COR-L47 (cell line): ENCODE results near the gene GDAP1L1.
"Not testable (repeated sequence)": the region's sequence is repeated elsewhere in the genome, so short reads cannot be mapped to it uniquely, and the experiment has no call there.

Experiments
- DNase-seq: peaks from one replicate; lab custom pipeline; 2025; lab: John Stamatoyannopoulos, UW

Gene GDAP1L1

GRCh38 chr20:44219791-44220190 lies 27.3 kb upstream of the GDAP1L1 start:
- no peak for DNase-seq

- DNase-seq = no peak
Observed at GRCh38 chr20:44221368-44221954, 25.6 kb upstream of the GDAP1L1 start.

DNA sequence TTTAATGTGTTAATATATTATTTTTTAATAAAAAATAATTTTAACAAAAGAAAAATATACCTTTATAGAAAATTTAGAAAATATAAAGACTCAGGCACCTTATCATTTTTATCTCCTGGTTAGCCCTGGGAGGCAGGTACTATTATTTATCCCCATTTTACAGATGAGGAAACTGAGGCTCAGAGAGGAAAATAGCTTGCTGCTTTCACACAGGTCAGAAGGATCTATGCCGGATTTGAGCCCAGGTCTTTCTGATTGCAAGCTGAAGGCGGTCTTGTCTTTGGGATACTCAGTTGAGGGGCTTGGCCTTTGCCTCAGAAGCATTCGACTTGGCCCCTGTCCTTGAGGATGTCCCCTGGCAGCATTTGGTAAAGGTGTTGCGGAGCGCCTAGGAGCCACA lies 25.1 kb upstream of the GDAP1L1 start:
- DNase-seq = no peak

GRCh38 chr20:44222633-44223368 lies 24.3 kb upstream of the GDAP1L1 start:
- DNase-seq = no peak

GRCh38 chr20:44223721-44224120 lies 23.4 kb upstream of the GDAP1L1 start:
- DNase-seq = no peak

GRCh38 chr20:44224637-44225036 lies 22.5 kb upstream of the GDAP1L1 start:
- DNase-seq = no peak

- DNase-seq = no peak
Observed at GRCh38 chr20:44228465-44229258, 18.4 kb upstream of the GDAP1L1 start.

GRCh38 chr20:44231193-44231592 lies 15.9 kb upstream of the GDAP1L1 start:
- DNase-seq = no peak

DNA sequence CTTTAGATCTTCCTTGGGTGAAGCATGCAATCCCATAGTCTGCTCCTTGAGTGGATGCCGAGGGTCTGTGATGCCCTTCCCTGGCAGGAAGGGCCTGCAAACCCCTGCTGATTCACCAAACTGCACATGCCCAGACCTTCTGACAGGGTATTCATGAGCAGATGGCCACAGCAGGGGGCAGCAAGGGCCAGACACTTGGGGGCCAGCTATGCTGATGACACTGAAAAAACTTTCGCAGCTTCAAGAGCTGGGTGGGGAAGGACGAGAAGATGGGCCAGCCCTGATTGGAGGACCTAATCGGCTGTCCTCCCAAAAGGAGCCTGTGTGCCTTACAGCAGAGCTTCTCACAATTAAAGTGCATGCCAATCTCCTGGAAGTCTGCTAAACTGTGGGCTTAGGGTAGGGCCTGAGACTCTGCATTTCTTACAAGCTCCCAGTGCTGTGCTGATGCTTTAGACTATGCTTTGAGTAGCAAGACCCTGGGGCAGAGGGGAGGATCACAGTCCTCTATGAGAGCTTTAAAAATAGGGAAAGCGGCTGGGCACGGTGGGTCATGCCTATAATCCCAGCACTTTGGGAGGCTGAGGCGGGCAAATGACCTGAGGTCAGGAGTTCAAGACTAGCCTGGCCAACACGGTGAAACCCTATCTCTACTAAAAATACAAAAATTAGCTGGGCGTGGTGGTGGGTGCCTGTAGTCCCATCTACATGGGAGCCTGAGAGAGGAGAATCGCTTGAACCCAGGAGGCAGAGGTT lies 15.2 kb upstream of the GDAP1L1 start:
- no peak for DNase-seq

DNA sequence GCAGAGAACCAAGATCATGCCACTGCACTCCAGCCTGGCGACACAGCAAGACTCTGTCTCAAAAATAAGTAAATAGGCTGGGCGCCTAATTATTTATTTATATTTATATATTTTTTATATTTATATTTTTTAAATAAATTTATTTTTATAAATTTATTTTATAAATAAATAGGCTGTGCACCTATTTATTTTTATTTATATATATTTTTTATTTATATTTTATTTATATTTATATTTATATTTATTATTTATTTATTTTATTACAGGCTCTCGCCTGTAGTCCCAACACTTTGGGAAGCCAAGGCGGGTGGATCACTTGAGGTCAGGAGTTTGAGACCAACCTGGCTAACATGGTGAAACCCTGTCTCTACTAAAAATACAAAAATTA lies 14.6 kb upstream of the GDAP1L1 start:
- not testable (repeated sequence) for DNase-seq

- DNase-seq = no peak
Observed at GRCh38 chr20:44233436-44234016, 13.6 kb upstream of the GDAP1L1 start.

- no peak for DNase-seq
Observed at GRCh38 chr20:44234566-44235317, 12.4 kb upstream of the GDAP1L1 start.

DNA sequence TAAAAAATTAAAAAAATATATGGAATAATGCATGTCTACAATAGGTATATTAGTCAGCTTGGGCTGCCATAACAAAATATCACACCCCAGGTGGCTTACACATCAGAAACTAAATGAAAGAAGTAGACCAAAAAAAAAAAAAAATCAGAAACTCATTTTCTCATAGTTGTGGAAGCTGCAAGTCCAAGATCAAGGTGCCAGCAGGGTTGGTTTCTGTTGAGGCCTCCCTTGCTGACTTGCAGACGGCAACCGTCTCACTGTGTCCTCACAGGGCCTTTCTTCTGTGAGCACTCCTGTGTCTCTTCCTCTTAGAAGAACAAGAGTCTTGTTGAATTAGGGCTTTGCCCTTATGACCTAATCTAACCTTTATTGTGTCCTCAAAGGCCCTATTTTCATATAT lies 11.4 kb upstream of the GDAP1L1 start:
- DNase-seq = no peak

DNA sequence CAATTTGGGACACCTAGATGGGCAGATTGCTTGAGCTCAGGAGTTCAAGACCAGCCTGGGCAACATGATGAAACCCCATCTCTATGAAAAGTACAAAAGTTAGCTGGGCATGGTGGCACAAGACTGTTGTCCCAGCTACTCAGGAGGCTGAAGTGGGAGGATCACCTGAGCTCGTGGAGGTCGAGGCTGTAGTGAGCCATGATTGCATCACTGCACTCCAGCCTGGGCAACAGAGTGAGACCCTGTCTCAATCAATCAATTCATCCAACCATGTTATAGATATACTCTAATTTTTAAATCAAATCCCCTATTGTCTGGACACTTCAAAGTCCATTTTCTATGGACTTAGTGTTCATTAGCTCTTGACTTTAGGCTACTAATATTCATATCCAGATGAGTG lies 10.3 kb upstream of the GDAP1L1 start:
- not testable (repeated sequence) for DNase-seq

DNA sequence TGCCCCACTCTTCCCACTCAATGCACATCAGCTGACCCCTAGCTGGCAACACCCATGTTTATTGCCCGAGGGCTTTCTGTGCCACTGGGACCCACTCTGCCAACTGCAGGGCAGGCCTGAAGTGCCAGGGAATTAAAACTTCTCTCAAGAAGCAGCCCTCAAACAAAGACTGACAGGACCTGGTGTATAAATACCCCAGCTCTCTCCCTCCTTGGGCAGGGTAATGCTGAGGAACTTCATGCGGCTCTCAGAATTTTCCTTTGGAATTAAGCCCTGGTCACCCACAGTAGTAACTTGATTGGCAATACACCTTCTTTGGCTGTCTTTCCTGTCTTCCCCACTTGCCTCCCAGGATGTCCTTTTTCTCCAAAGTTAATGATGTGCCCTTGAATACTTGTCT lies 5.3 kb upstream of the GDAP1L1 start:
- DNase-seq = no peak

- no peak for DNase-seq
Observed at GRCh38 chr20:44245977-44246376, 1.1 kb upstream of the GDAP1L1 start.

GRCh38 chr20:44247586-44248409 lies 690 bp downstream of the GDAP1L1 start:
- DNase-seq = no peak

DNA sequence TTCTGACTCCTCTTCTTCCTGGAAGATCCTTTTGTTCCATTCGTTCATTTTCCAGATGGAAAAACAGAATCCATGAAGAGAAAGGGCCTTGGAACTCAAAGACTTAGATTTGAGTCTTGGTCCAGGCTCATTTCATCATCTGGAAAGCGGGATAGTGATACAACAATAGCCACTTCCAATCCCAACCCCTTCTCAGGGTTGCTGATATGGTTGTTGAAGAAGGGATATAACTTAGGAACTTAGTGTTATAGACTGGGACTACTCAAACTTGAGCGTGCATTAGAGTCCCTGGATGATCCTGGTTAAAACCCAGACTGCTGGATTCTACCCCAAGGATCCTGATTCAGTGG lies 1.3 kb downstream of the GDAP1L1 start:
- no peak for DNase-seq

DNA sequence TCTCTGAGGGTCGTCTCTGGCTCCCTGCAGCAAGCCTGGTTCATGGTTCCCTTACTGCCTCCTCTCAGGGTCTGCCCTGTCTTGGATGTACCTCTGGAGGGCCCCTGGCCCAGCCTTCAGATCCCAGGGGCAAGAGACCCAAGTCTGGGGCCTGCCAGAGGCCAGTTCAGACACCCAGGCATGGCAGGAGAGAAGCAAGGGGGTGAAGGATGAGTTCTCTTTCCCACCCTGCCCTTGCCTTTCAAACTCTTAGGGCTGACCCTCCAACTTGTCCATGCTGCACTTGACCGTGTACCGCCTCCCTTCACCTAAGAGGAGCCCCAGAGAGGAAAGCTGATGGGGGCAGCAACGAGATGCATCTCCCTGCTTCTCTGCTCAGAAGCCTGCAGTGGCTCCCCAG lies 4.2 kb downstream of the GDAP1L1 start:
- DNase-seq = no peak

DNA sequence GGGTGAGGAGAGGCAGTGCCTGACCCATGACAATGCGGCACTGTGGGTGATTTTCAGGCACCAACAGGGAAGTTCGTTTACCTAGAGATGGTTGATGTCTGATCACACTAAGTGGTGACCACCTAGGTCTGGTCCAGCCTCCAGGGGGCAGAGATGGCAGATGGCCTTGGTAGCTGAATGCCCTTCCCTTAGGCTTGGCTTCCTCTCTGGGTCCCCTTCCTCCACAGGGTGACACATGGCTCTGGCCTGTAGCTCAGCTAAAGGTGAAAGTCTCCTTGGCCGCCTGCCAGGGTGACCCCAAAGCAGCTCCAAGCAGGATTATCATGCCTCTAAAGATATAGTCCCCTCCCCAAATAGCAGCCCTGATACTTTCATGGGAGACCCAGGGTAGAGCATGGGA lies 6.4 kb downstream of the GDAP1L1 start:
- DNase-seq = no peak

GRCh38 chr20:44254073-44254472 lies 7.0 kb downstream of the GDAP1L1 start:
- no peak for DNase-seq
